Measurements from ENCODE around the gene DIP2C.

Gene DIP2C

GRCh38 chr10:344582-345200 is 344.8 kb downstream of the DIP2C start:
- POLR2A ChIA-PET, result no interaction called here
- CTCF ChIA-PET, result no interaction called here

GRCh38 chr10:343231-344220 is 345.9 kb downstream of the DIP2C start:
- TF ChIP-seq ZNF384 (IDR thresholded peaks at IDR 0.05), result no peak
- TF ChIP-seq ELF4 (IDR thresholded peaks at IDR 0.05), result no peak
- TF ChIP-seq BHLHE40 (IDR thresholded peaks at IDR 0.05; ENCODE audit: borderline replicate concordance), result no peak
- no peak for TF ChIP-seq ARNT (IDR thresholded peaks at IDR 0.05)
- no peak for TF ChIP-seq FOXK2 (IDR thresholded peaks at IDR 0.05)
- no peak for TF ChIP-seq PKNOX1 (IDR thresholded peaks at IDR 0.05)
- TF ChIP-seq NFRKB (IDR thresholded peaks at IDR 0.05), result no peak
- no peak for TF ChIP-seq FOXM1 (IDR thresholded peaks at IDR 0.05; ENCODE audit: borderline replicate concordance)
- no peak for TF ChIP-seq TARDBP (IDR thresholded peaks at IDR 0.05)
- TF ChIP-seq LEF1 (IDR thresholded peaks at IDR 0.05; ENCODE audit: borderline replicate concordance), result no peak
- TF ChIP-seq HDGF (IDR thresholded peaks at IDR 0.05; ENCODE audit: borderline replicate concordance), result no peak
- no peak for TF ChIP-seq FOXA1 (IDR thresholded peaks at IDR 0.05)
- no peak for DNase-seq (ENCODE audit: extremely low spot score)
- POLR2A ChIA-PET, result no interaction called here
- CTCF ChIA-PET, result no interaction called here

More at GRCh38 chr10:344582-345200, 344.8 kb downstream of the DIP2C start:
- DNase-seq (ENCODE audit: extremely low spot score), result no peak
- no peak for TF ChIP-seq TARDBP (IDR thresholded peaks at IDR 0.05)
- no peak for TF ChIP-seq L3MBTL2 (conservative IDR thresholded peaks at IDR 0.05)
- TF ChIP-seq FOXK2 (IDR thresholded peaks at IDR 0.05), result no peak
- TF ChIP-seq HDGF (IDR thresholded peaks at IDR 0.05; ENCODE audit: borderline replicate concordance), result no peak
- no peak for TF ChIP-seq FOXM1 (IDR thresholded peaks at IDR 0.05; ENCODE audit: borderline replicate concordance)
- no peak for TF ChIP-seq PKNOX1 (IDR thresholded peaks at IDR 0.05)
- no peak for TF ChIP-seq ARNT (IDR thresholded peaks at IDR 0.05)
- TF ChIP-seq SUZ12 (IDR thresholded peaks at IDR 0.05), result no peak
- TF ChIP-seq ELF4 (IDR thresholded peaks at IDR 0.05), result no peak
- no peak for TF ChIP-seq ZNF384 (IDR thresholded peaks at IDR 0.05)
- no peak for TF ChIP-seq SP1 (IDR thresholded peaks at IDR 0.05)
- no peak for TF ChIP-seq LEF1 (IDR thresholded peaks at IDR 0.05; ENCODE audit: borderline replicate concordance)
- no peak for TF ChIP-seq NFRKB (IDR thresholded peaks at IDR 0.05)
- TF ChIP-seq FOXA1 (IDR thresholded peaks at IDR 0.05), result no peak
- no peak for TF ChIP-seq BHLHE40 (IDR thresholded peaks at IDR 0.05; ENCODE audit: borderline replicate concordance)
- no peak for TF ChIP-seq CTBP1 (IDR thresholded peaks at IDR 0.05; ENCODE audit: borderline replicate concordance)

GRCh38 chr10:341081-341740 is 348.3 kb downstream of the DIP2C start:
- POLR2A ChIA-PET, result no interaction called here
- CTCF ChIA-PET, result no interaction called here
- TF ChIP-seq FOXM1 (IDR thresholded peaks at IDR 0.05; ENCODE audit: borderline replicate concordance) (no peak), LEF1 (IDR thresholded peaks at IDR 0.05; ENCODE audit: borderline replicate concordance) (no peak), ARNT (IDR thresholded peaks at IDR 0.05) (no peak), FOXK2 (IDR thresholded peaks at IDR 0.05) (no peak), ELF4 (IDR thresholded peaks at IDR 0.05) (no peak), CTBP1 (IDR thresholded peaks at IDR 0.05; ENCODE audit: borderline replicate concordance) (no peak), BHLHE40 (IDR thresholded peaks at IDR 0.05; ENCODE audit: borderline replicate concordance) (no peak), SUZ12 (IDR thresholded peaks at IDR 0.05) (no peak), TARDBP (IDR thresholded peaks at IDR 0.05) (no peak), NFRKB (IDR thresholded peaks at IDR 0.05) (no peak), ZNF384 (IDR thresholded peaks at IDR 0.05) (no peak), PKNOX1 (IDR thresholded peaks at IDR 0.05) (no peak), FOXA1 (IDR thresholded peaks at IDR 0.05) (no peak), HDGF (IDR thresholded peaks at IDR 0.05; ENCODE audit: borderline replicate concordance) (no peak), SP1 (IDR thresholded peaks at IDR 0.05) (no peak)
- DNase-seq (ENCODE audit: extremely low spot score), result no peak

- TF ChIP-seq SP1 (IDR thresholded peaks at IDR 0.05), result no peak
- no peak for TF ChIP-seq ARNT (IDR thresholded peaks at IDR 0.05)
- TF ChIP-seq CTBP1 (IDR thresholded peaks at IDR 0.05; ENCODE audit: borderline replicate concordance), result no peak
- CTCF ChIA-PET, result no interaction called here
- POLR2A ChIA-PET, result no interaction called here
- DNase-seq (ENCODE audit: extremely low spot score), result no peak
Observed at GRCh38 chr10:340646-341045, 348.8 kb downstream of the DIP2C start.

GRCh38 chr10:339038-339391 is 350.5 kb downstream of the DIP2C start:
- POLR2A ChIA-PET, result no interaction called here
- CTCF ChIA-PET, result no interaction called here
- TF ChIP-seq FOXA1 (IDR thresholded peaks at IDR 0.05) (no peak), HDGF (IDR thresholded peaks at IDR 0.05; ENCODE audit: borderline replicate concordance) (no peak), TARDBP (IDR thresholded peaks at IDR 0.05) (no peak), ELF4 (IDR thresholded peaks at IDR 0.05) (no peak), SUZ12 (IDR thresholded peaks at IDR 0.05) (no peak), FOXM1 (IDR thresholded peaks at IDR 0.05; ENCODE audit: borderline replicate concordance) (no peak), BHLHE40 (IDR thresholded peaks at IDR 0.05; ENCODE audit: borderline replicate concordance) (no peak), CTBP1 (IDR thresholded peaks at IDR 0.05; ENCODE audit: borderline replicate concordance) (no peak), FOXK2 (IDR thresholded peaks at IDR 0.05) (no peak), PKNOX1 (IDR thresholded peaks at IDR 0.05) (no peak), SP1 (IDR thresholded peaks at IDR 0.05) (no peak), LEF1 (IDR thresholded peaks at IDR 0.05; ENCODE audit: borderline replicate concordance) (no peak), ARNT (IDR thresholded peaks at IDR 0.05) (no peak), L3MBTL2 (conservative IDR thresholded peaks at IDR 0.05) (no peak), ZNF384 (IDR thresholded peaks at IDR 0.05) (no peak), NFRKB (IDR thresholded peaks at IDR 0.05) (no peak)

More at GRCh38 chr10:339038-339391, 350.5 kb downstream of the DIP2C start:
- DNase-seq (ENCODE audit: extremely low spot score), result no peak

Measured in HEK293T (cell line).